ENCODE results near the gene MILR1. TPM values are rescaled to one million over a fixed set of nuclear protein-coding genes. Genes with fewer than 3 reads are reported as not detected.
"Not testable (repeated sequence)": the region's sequence is repeated elsewhere in the genome, so short reads cannot be mapped to it uniquely, and the experiment has no call there.

MILR1 gene
- total RNA-seq, 1 donor from 2014 or later, result not detected

DNA sequence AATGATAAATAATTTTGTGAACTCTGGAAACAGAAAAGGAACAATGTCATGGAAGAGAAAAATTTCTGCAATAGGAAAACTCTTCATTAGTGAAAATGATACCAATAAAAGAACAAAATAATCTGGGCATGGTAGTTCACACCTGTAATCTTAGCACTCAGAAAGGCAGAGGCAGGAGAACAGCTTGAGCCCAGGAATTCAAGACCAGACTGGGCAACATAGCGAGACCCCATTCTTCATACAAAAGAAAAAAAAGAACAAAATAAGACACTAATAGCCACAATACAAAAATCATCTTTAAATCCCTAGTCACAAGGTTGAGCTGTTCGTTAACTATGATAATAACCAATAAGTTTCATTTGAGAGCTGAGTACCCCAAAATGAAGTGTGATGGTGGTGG, 39.4 kb downstream of the MILR1 start:
- H3K4me3 Mint-ChIP-seq, result no peak overlapping the region
- no peaks in the 10 kb centered on the region for H3K27me3 Mint-ChIP-seq
- no peak overlapping the region for H3K27ac Mint-ChIP-seq
- TF ChIP-seq, protein P1, sequence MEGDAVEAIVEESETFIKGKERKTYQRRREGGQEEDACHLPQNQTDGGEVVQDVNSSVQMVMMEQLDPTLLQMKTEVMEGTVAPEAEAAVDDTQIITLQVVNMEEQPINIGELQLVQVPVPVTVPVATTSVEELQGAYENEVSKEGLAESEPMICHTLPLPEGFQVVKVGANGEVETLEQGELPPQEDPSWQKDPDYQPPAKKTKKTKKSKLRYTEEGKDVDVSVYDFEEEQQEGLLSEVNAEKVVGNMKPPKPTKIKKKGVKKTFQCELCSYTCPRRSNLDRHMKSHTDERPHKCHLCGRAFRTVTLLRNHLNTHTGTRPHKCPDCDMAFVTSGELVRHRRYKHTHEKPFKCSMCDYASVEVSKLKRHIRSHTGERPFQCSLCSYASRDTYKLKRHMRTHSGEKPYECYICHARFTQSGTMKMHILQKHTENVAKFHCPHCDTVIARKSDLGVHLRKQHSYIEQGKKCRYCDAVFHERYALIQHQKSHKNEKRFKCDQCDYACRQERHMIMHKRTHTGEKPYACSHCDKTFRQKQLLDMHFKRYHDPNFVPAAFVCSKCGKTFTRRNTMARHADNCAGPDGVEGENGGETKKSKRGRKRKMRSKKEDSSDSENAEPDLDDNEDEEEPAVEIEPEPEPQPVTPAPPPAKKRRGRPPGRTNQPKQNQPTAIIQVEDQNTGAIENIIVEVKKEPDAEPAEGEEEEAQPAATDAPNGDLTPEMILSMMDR (conservative IDR thresholded peaks at IDR 0.05), result no peak
- H3K4me1 Mint-ChIP-seq (ENCODE audit: unreplicated experiment), result no peaks in the 10 kb centered on the region
- no peaks in the 10 kb centered on the region for H3K9me3 Mint-ChIP-seq
- H3K36me3 Mint-ChIP-seq, result peaks cover 14% of the 10 kb centered on the region
- no peak for DNase-seq (ENCODE audit: extremely low spot score, unreplicated experiment)

DNA sequence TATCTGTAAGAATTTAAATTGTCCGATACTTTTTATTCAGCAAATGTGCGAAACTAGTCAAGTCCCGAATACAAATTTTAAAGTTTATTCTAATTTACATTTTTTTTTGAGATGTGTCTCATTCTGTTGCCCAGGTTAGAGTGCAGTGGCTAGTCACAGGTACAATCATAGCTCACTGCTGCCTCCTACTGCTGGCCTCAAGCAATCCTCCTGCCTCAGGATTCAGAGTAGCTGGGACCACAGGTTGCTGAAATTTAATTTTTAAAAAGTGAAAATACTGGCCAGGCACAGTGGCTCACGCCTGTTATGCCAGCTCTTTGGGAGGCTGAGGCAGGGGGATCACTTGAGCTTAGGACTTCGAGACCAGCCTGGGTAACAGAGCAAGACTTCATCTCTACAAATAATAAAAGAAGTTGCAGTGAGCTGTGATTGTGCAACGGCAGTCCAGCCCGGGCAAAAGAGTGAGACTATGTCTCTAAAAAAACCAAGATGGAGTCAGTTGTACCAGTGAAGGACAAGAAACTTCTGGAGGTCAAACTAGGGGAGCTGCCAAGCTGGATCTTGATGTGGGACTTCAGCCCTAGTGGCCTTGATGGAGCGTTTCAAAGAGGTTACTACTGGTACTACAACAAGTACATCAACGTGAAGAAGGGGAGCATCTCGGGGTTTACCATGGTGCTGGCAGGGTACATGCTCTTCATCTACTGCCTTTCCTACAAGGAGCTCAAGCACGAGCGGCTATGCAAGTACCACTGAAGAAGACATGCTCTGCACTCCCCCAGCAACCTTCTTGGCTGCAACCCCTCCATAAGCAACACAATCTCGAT, 42.3 kb downstream of the MILR1 start:
- Mint-ChIP-seq H3K36me3 (peaks cover 23% of the 10 kb centered on the region), H3K9me3 (no peaks in the 10 kb centered on the region), H3K27ac (no peak overlapping the region), H3K4me3 (no peak overlapping the region), H3K4me1 (ENCODE audit: unreplicated experiment) (peaks cover 11% of the 10 kb centered on the region), H3K27me3 (no peaks in the 10 kb centered on the region)
- DNase-seq (ENCODE audit: extremely low spot score, unreplicated experiment), result no peak
- TF ChIP-seq, protein P1 (conservative IDR thresholded peaks at IDR 0.05), result peak; percentile 65

DNA sequence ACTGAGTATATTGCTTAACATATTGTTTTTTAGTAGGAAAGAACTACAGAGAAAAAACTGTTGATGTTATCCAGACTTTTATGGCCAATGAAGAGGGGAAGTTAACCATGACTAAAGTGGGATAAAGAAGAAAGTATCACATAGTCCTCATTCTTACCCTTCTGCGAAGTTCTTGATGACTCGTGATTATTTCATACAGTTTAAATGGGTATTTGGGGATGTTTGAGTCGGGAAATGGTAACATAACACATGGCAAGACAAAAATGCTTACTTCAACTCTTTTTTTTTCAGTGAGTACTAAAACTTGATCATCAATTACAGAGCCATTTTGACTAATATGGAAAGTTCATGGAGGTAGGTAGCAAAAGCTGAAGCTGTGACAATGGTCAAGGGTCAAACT, 43.1 kb downstream of the MILR1 start:
- DNase-seq (ENCODE audit: extremely low spot score, unreplicated experiment), result no peak
- H3K27me3 Mint-ChIP-seq, result no peaks in the 10 kb centered on the region
- H3K4me3 Mint-ChIP-seq, result no peak overlapping the region
- H3K9me3 Mint-ChIP-seq, result no peaks in the 10 kb centered on the region
- H3K27ac Mint-ChIP-seq, result no peak overlapping the region
- TF ChIP-seq, protein P1 (conservative IDR thresholded peaks at IDR 0.05), result no peak
- peaks cover 23% of the 10 kb centered on the region for H3K36me3 Mint-ChIP-seq
- H3K4me1 Mint-ChIP-seq (ENCODE audit: unreplicated experiment), result peaks cover 13% of the 10 kb centered on the region

DNA sequence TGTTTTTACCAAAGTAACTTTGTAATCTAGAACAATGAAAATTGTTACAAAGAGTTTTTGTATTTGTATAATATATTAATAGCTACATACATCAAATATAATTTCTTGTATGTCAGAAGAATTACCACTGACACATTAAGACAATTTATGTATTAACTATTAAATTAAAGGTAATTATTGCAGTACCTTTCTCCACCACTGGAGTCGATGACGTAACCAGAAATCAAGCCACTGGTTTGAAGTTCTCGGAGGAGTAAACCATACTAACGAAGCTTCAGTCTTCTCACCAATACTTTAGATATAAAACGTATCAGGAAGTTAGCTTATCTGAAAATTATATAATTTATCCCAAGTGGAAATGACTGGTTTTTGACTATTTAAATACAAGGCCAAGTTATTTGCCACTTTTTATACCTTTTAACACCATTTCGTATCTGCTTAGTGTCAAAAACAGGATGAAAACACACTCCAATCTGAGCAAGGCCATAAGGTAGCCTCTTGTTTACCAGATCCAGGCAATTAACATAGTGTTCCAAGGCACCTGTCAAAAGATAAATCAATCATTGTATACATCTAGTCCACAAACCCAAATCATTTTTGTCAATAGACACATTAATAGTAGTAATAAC, 43.7 kb downstream of the MILR1 start:
- Mint-ChIP-seq H3K4me1 (ENCODE audit: unreplicated experiment) (peaks cover 14% of the 10 kb centered on the region), H3K4me3 (no peak overlapping the region), H3K27ac (no peak overlapping the region), H3K27me3 (no peaks in the 10 kb centered on the region), H3K36me3 (peaks cover 23% of the 10 kb centered on the region), H3K9me3 (no peaks in the 10 kb centered on the region)
- DNase-seq (ENCODE audit: extremely low spot score, unreplicated experiment), result no peak
- TF ChIP-seq, protein P1 (conservative IDR thresholded peaks at IDR 0.05), result peak; percentile 70

DNA sequence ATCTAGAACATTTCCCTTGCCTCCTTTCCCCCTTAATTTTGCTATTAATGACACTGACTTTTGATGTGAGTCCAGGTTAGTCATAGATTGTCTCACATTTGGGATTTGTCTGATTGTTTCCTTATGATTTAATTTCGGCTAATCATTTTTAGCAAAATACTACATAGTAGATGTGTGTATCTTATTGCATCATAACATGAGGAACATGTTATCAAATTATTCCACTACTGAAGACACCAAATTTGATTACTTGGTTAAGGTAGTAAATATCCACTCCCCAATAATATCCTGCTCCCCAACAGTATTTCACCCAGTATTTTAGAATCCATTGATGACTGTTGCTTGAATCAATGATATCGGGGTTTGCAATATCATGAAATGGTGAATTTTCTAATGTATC, 45.2 kb downstream of the MILR1 start:
- H3K9me3 Mint-ChIP-seq, result no peaks in the 10 kb centered on the region
- no peak overlapping the region for H3K4me3 Mint-ChIP-seq
- no peaks in the 10 kb centered on the region for H3K27me3 Mint-ChIP-seq
- DNase-seq (ENCODE audit: extremely low spot score, unreplicated experiment), result no peak
- peaks cover 25% of the 10 kb centered on the region for H3K4me1 Mint-ChIP-seq (ENCODE audit: unreplicated experiment)
- no peak overlapping the region for H3K27ac Mint-ChIP-seq
- TF ChIP-seq, protein P1 (conservative IDR thresholded peaks at IDR 0.05), result no peak
- peaks cover 20% of the 10 kb centered on the region for H3K36me3 Mint-ChIP-seq

DNA sequence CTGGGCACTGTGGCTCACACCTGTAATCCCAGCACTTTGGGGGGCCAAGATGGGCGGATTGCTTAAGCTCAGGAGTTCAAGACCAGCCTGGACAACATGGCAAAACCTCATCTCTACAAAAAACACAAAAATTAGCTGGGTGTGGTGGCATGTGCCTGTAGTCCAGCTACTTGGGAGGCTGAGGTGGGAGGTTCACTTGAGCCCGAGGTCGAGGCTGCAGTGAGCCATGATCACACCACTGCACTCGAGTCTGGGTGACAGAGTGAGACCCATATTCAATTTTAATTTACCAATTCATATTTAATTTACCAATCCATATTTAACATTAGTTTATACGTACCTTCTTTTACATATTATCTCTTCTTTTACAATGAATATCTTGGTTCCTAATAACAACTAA, 46.4 kb downstream of the MILR1 start:
- not testable (repeated sequence) for H3K27ac Mint-ChIP-seq; H3K27me3 Mint-ChIP-seq; H3K9me3 Mint-ChIP-seq; DNase-seq (ENCODE audit: extremely low spot score, unreplicated experiment)
- Mint-ChIP-seq H3K4me3 (peak overlapping the region; percentile 75), H3K36me3 (peaks cover 27% of the 10 kb centered on the region), H3K4me1 (ENCODE audit: unreplicated experiment) (peaks cover 30% of the 10 kb centered on the region)
